H1 (cell line): ENCODE measurements around the gene RFT1. TPM values are rescaled to one million over a fixed set of nuclear protein-coding genes. Genes with fewer than 3 reads are reported as not detected.

Source experiments
- CTCF ChIA-PET: fragments of 300-600 bp; sonication (Branson Sonifier 250); formaldehyde crosslinking; loops from one replicate; lab custom pipeline; 2021; ENCODE audit not compliant: partially characterized antibody; lab: Charles Lee
- POLR2A ChIA-PET: fragments of 300-600 bp; sonication (Branson Sonifier 250); formaldehyde crosslinking; loops from one replicate; lab custom pipeline; 2021; ENCODE audit warnings: inconsistent platforms; ENCODE audit not compliant: partially characterized antibody; lab: Charles Lee
- DNase-seq, 2 experiments: peaks; one replicate each; pipeline versions ENCODE4 v3.0.0 to v3.0.0-alpha.2; 2010 to 2022; ENCODE audit warnings: low spot score in 2 of 2, low read depth in 1 of 2, mixed read lengths in 1 of 2
- FAIRE-seq: peaks from 2 replicates; lab custom pipeline; 2011; peaks lifted over from hg19 to GRCh38; lab: Jason Lieb, UNC
- H2AFZ ChIP-seq: 2 replicates; pipeline ENCODE4 v1.8.1; 2012; ENCODE audit warnings: low read length, inconsistent platforms
- H2AK5ac ChIP-seq: 2 replicates; pipeline ENCODE4 v1.6.1; 2013; ENCODE audit warnings: low read depth, low read length
- H2BK120ac ChIP-seq: replicated peaks from 2 replicates; pipeline ENCODE3; 2013; ENCODE audit warnings: low read depth, low read length, inconsistent platforms
- H2BK12ac ChIP-seq: 2 replicates; pipeline ENCODE4 v1.6.1; 2013; ENCODE audit warnings: low read depth, low read length
- H2BK15ac ChIP-seq: 2 replicates; pipeline ENCODE4 v1.6.1; 2013; ENCODE audit warnings: low read length
- H2BK20ac ChIP-seq: 2 replicates; pipeline ENCODE4 v1.6.1; 2013; ENCODE audit warnings: low read length
- H2BK5ac ChIP-seq: 2 replicates; pipeline ENCODE4 v1.6.1; 2013; ENCODE audit warnings: low read depth, low read length
- H3K14ac ChIP-seq: 2 replicates; pipeline ENCODE4 v1.6.1; 2013; ENCODE audit warnings: inconsistent platforms; ENCODE audit not compliant: insufficient read length
- H3K18ac ChIP-seq: 2 replicates; pipeline ENCODE4 v1.6.1; 2013; ENCODE audit warnings: low read length; ENCODE audit errors: extremely low read depth
- H3K23ac ChIP-seq: 2 replicates; pipeline ENCODE4 v1.6.1; 2013; ENCODE audit warnings: inconsistent platforms; ENCODE audit not compliant: insufficient read length
- H3K23me2 ChIP-seq: 2 replicates; pipeline ENCODE4 v1.6.1; 2013; ENCODE audit warnings: low read depth, low read length
- H3K27ac ChIP-seq: 2 replicates; pipeline ENCODE4 v1.6.1; 2011; ENCODE audit warnings: low read depth, low read length, inconsistent platforms
- H3K27me3 ChIP-seq, 4 experiments: replicated peaks in 1 of 4; 1 replicate in 1 of 4; 2 replicates in 3 of 4; pipeline versions ENCODE4 v1.6.1 to v1.8.1; 2011 to 2013; ENCODE audit warnings: low read length in 3 of 4, mild to moderate bottlenecking in 3 of 4, inconsistent platforms in 2 of 4, mixed read lengths in 2 of 4, moderate library complexity in 1 of 4; ENCODE audit not compliant: control insufficient read depth in 3 of 4, insufficient read depth in 3 of 4; ENCODE audit errors: extremely low read depth in 1 of 4
- H3K36me3 ChIP-seq, 4 experiments: 2 replicates each; pipeline versions ENCODE4 v1.6.1 to v1.8.1; 2011 to 2013; ENCODE audit warnings: mild to moderate bottlenecking in 4 of 4, low read length in 3 of 4, moderate library complexity in 2 of 4, control low read depth in 1 of 4, inconsistent platforms in 1 of 4; ENCODE audit not compliant: insufficient read depth in 4 of 4, control insufficient read depth in 2 of 4
- H3K4ac ChIP-seq: replicated peaks from 2 replicates; pipeline ENCODE3; 2013; ENCODE audit warnings: low read length, low read depth, mixed read lengths, inconsistent platforms; ENCODE audit not compliant: insufficient read length
- H3K4me1 ChIP-seq, 4 experiments: replicated peaks in 1 of 4; 1 replicate in 1 of 4; 2 replicates in 3 of 4; pipeline versions ENCODE4 v1.6.1 to v1.8.1; 2011 to 2013; ENCODE audit warnings: low read length in 3 of 4, inconsistent platforms in 2 of 4, mixed read lengths in 1 of 4; ENCODE audit not compliant: insufficient read depth in 4 of 4, control insufficient read depth in 3 of 4
- H3K4me2 ChIP-seq, 2 experiments: 2 replicates each; pipeline versions ENCODE4 v1.6.1 to v1.8.1; 2011 to 2013; ENCODE audit warnings: low read depth in 2 of 2, low read length in 2 of 2, control low read depth in 1 of 2, inconsistent platforms in 1 of 2, mild to moderate bottlenecking in 1 of 2; ENCODE audit not compliant: insufficient read depth in 1 of 2
- H3K4me3 ChIP-seq, 4 experiments: fragments of 200-600, 300-600 bp in 1 of 4; sonication (generic), shearing (Covaris generic), sonication (Bioruptor Twin) in 1 of 4; 2 replicates each; pipeline versions ENCODE4 v1.5.1 to v1.8.1; 2011 to 2016; ENCODE audit warnings: low read length in 4 of 4, low read depth in 3 of 4, control low read depth in 2 of 4, inconsistent platforms in 2 of 4, mild to moderate bottlenecking in 2 of 4, mixed read lengths in 1 of 4, moderate library complexity in 1 of 4; ENCODE audit not compliant: insufficient read depth in 2 of 4; ENCODE audit errors: extremely low read depth in 1 of 4
- H3K56ac ChIP-seq: replicated peaks from 2 replicates; pipeline ENCODE3; 2013; ENCODE audit warnings: low read depth, mild to moderate bottlenecking, mixed read lengths, low read length, inconsistent platforms; ENCODE audit not compliant: insufficient read length
- H3K79me1 ChIP-seq: 2 replicates; pipeline ENCODE4 v1.6.1; 2013; ENCODE audit warnings: low read depth, low read length, control low read depth
- H3K79me2 ChIP-seq, 2 experiments: 2 replicates each; pipeline versions ENCODE4 v1.6.1 to v1.8.1; 2012 to 2013; ENCODE audit warnings: low read length in 2 of 2, mild to moderate bottlenecking in 2 of 2, inconsistent platforms in 1 of 2; ENCODE audit not compliant: insufficient read depth in 2 of 2, control insufficient read depth in 1 of 2
- H3K9ac ChIP-seq, 4 experiments: replicated peaks in 1 of 4; 1 replicate in 1 of 4; 2 replicates in 3 of 4; pipeline versions ENCODE4 v1.6.1 to v1.8.1; 2011 to 2013; ENCODE audit warnings: low read depth in 3 of 4, low read length in 3 of 4, control low read depth in 2 of 4, mild to moderate bottlenecking in 2 of 4, moderate library complexity in 2 of 4, inconsistent platforms in 1 of 4; ENCODE audit errors: extremely low read depth in 1 of 4
- H3K9me3 ChIP-seq, 2 experiments: 2 replicates each; pipeline versions ENCODE4 v1.6.1 to v1.8.1; 2012 to 2013; ENCODE audit warnings: mild to moderate bottlenecking in 2 of 2, moderate library complexity in 2 of 2, control low read depth in 1 of 2, inconsistent platforms in 1 of 2, low read depth in 1 of 2, low read length in 1 of 2, mixed read lengths in 1 of 2; ENCODE audit not compliant: insufficient read depth in 2 of 2
- H4K20me1 ChIP-seq, 2 experiments: replicated peaks in 1 of 2; 2 replicates each; pipeline versions ENCODE3 to v1.8.1; 2011 to 2013; ENCODE audit warnings: inconsistent platforms in 2 of 2, low read length in 2 of 2, mild to moderate bottlenecking in 1 of 2; ENCODE audit not compliant: insufficient read depth in 2 of 2, control insufficient read depth in 1 of 2
- H4K5ac ChIP-seq: 2 replicates; pipeline ENCODE4 v1.6.1; 2013; ENCODE audit warnings: low read length, low read depth, mixed read lengths, inconsistent platforms; ENCODE audit not compliant: insufficient read length
- H4K8ac ChIP-seq: 2 replicates; pipeline ENCODE4 v1.8.0; 2013; ENCODE audit warnings: mild to moderate bottlenecking, moderate library complexity, low read length, inconsistent platforms; ENCODE audit not compliant: insufficient read depth; ENCODE audit errors: extremely low read depth
- H4K91ac ChIP-seq: replicated peaks from 2 replicates; pipeline ENCODE3; 2013; ENCODE audit warnings: low read length, mixed read lengths, inconsistent platforms; ENCODE audit not compliant: insufficient read length
- MAX ChIP-seq: IDR thresholded peaks from 2 replicates; pipeline ENCODE4 v1.6.1; 2012; ENCODE audit warnings: inconsistent platforms
- YY1 ChIP-seq: IDR thresholded peaks from 2 replicates; pipeline ENCODE4 v1.6.1; 2011; ENCODE audit warnings: low read depth, mild to moderate bottlenecking, low read length
- WGBS, 2 experiments: shearing (Covaris generic) in 1 of 2; methylation state at CpG; one replicate each; pipeline versions ENCODE4 v1.1.6 to v1.1.7; 2013 to 2015; ENCODE audit warnings: low lambda C conversion rate in 2 of 2, mixed read lengths in 2 of 2, inconsistent platforms in 1 of 2, low coverage in 1 of 2, missing lambda C conversion rate in 1 of 2; ENCODE audit not compliant: insufficient replicate concordance in 2 of 2, insufficient coverage in 1 of 2, insufficient read length in 1 of 2; ENCODE audit errors: extremely low coverage in 1 of 2, missing lambda C conversion rate in 1 of 2; 5-methylcytosine and 5-hydroxymethylcytosine counted together
- polyA plus RNA-seq, 7 experiments: library from polyadenylated mRNA; depleted of rRNA in 3 of 7; stranded (reverse) in 5 of 7; unstranded in 2 of 7; fragments of >200 nt in 5 of 7; fragments of 200-250 nt in 2 of 7; gene quantifications; 1 replicate in 5 of 7; 2 replicates in 1 of 7; 4 replicates in 1 of 7; pipeline versions ENCODE4 v1.2.1 to v1.2.3, GENCODE V29; 2011 to 2013; ENCODE audit warnings: missing spikeins in 2 of 7, mixed read lengths in 2 of 7
- total RNA-seq: library from RNA; stranded (reverse); fragmentation: NEBNext Ultra II Directional; extraction: Animal tissue kit (Norgen Biotek cat#: 25700); gene quantifications from 2 replicates; pipeline ENCODE4 v1.2.1, GENCODE V29; 2021

RFT1 gene
- total and polyA plus RNA-seq, 2 of the 8 experiments (the other 6 are each of a cell fraction or from before 2014, with no cell fraction given) = 27.7 to 42.4 TPM

GRCh38 chr3:53161820-53162671 is 31.8 kb upstream of the RFT1 start:
- H3K4ac ChIP-seq = peak overlapping the region; percentile 30
- no peaks in the 10 kb centered on the region for H3K9me3 ChIP-seq
- H4K5ac ChIP-seq = no peak overlapping the region
- peaks cover 18% of the 10 kb centered on the region for H3K79me1 ChIP-seq
- no peak for DNase-seq
- H4K8ac ChIP-seq = no peak overlapping the region; the same call in 1 of the 2 replicates
- H3K27me3 ChIP-seq = peaks cover 0 to 8% (median 4%) of the 10 kb centered on the region in 4 experiments; a peak in 3 of 7 replicates
- no peak overlapping the region for H2AFZ ChIP-seq
- H2BK15ac ChIP-seq = peak overlapping the region; percentile 82
- peak overlapping the region; percentile 85 to 94 (median 92) for H3K4me3 ChIP-seq
- H4K20me1 ChIP-seq = peaks cover 3 to 13% of the 10 kb centered on the region in 2 experiments
- H2BK12ac ChIP-seq = peak overlapping the region; percentile 99
- peak overlapping the region; percentile 80; the same call in 1 of the 2 replicates for H2BK20ac ChIP-seq
- H2BK120ac ChIP-seq = no peak overlapping the region
- peak overlapping the region; percentile 87 to 93 for H3K4me2 ChIP-seq
- peaks cover 3 to 31% (median 15%) of the 10 kb centered on the region in 4 experiments for H3K4me1 ChIP-seq
- H4K91ac ChIP-seq = no peak overlapping the region
- ChIA-PET CTCF (interaction anchor here (4.5 kb wide), 1 partner anchor 35 kb away, joined by 31 read pairs; no protein-coding TSS in a partner anchor), POLR2A (interaction anchor here (1.8 to 7.4 kb wide), 2 partner anchors 8 to 14 kb away, joined by 5 to 56 read pairs; no protein-coding TSS in a partner anchor)
- H3K56ac ChIP-seq = no peak overlapping the region
- 17% methylated on average over 8 of the region's 49 CpGs; no CpG with 5 or more reads in 1 of the 2 experiments for WGBS, 2 experiments
- TF ChIP-seq MAX = peak; percentile 21; the same call in 1 of the 2 replicates
- no peak for TF ChIP-seq YY1
- peak overlapping the region; percentile 84 for H2BK5ac ChIP-seq
- H3K36me3 ChIP-seq = no peaks in the 10 kb centered on the region
- H3K27ac ChIP-seq = no peak overlapping the region
- no peak overlapping the region for H3K14ac ChIP-seq
- no peak overlapping the region for H3K23ac ChIP-seq
- H3K9ac ChIP-seq = peak overlapping the region in 1 of 4 experiments; percentile 54; a peak in 1 of 7 replicates
- peaks cover 11% of the 10 kb centered on the region for H3K23me2 ChIP-seq
- peaks cover 0 to 9% of the 10 kb centered on the region in 2 experiments; a peak in 1 of 4 replicates for H3K79me2 ChIP-seq
- peak overlapping the region; percentile 71; the same call in 1 of the 2 replicates for H3K18ac ChIP-seq
- no peak for FAIRE-seq
- H2AK5ac ChIP-seq = peak overlapping the region; percentile 96; the same call in 1 of the 2 replicates
